GM23338 (cell line): ENCODE measurements around the gene NIPAL4. TPM values are rescaled to one million over a fixed set of nuclear protein-coding genes. Genes with fewer than 3 reads are reported as not detected.

Experiments
- ATAC-seq: fragments of 200-7000 bp; cut with Tn5 transposase; 3 replicates; pipeline ENCODE4 v1.9.1; 2020
- DNase-seq: peaks from one replicate; pipeline ENCODE4 v3.0.0-alpha.2; 2015; ENCODE audit warnings: low spot score
- H2AFZ ChIP-seq: fragments of 200-600 bp; sonication (generic); 2 replicates; pipeline ENCODE4 v1.8.0; 2016; ENCODE audit warnings: antibody characterized with exemption, mild to moderate bottlenecking, moderate library complexity
- H3F3A ChIP-seq: fragments of 200-600 bp; sonication (generic); replicated peaks from 2 replicates; pipeline ENCODE4 v1.8.0; 2017; ENCODE audit warnings: antibody characterized with exemption, mixed run types, low read depth
- H3K27ac ChIP-seq: fragments of 200-600 bp; sonication (generic); 2 replicates; pipeline ENCODE4 v1.6.1; 2016; ENCODE audit warnings: low read depth
- H3K27me3 ChIP-seq: fragments of 200-600 bp; sonication (generic); 2 replicates; pipeline ENCODE4 v1.8.0; 2016; ENCODE audit warnings: mild to moderate bottlenecking, mixed run types, moderate library complexity; ENCODE audit not compliant: insufficient read depth
- H3K36me3 ChIP-seq: fragments of 200-600 bp; sonication (generic); 2 replicates; pipeline ENCODE4 v1.8.0; 2016; ENCODE audit warnings: mild to moderate bottlenecking; ENCODE audit not compliant: insufficient read depth
- H3K4me1 ChIP-seq: fragments of 200-600 bp; sonication (generic); 2 replicates; pipeline ENCODE4 v1.8.0; 2016; ENCODE audit warnings: mild to moderate bottlenecking, moderate library complexity; ENCODE audit not compliant: insufficient read depth
- H3K4me2 ChIP-seq: fragments of 200-600 bp; sonication (generic); 2 replicates; pipeline ENCODE4 v1.7.1; 2017; ENCODE audit warnings: mixed run types
- H3K4me3 ChIP-seq: fragments of 200-600 bp; sonication (generic); 2 replicates; pipeline ENCODE4 v1.6.1; 2016; ENCODE audit warnings: mixed run types
- H3K79me2 ChIP-seq: fragments of 200-600 bp; sonication (generic); replicated peaks from 2 replicates; pipeline ENCODE4 v1.8.0; 2017; ENCODE audit warnings: mild to moderate bottlenecking; ENCODE audit not compliant: insufficient read depth
- H3K9me2 ChIP-seq: fragments of 200-600 bp; sonication (generic); 2 replicates; pipeline ENCODE4 v1.8.0; 2017; ENCODE audit not compliant: insufficient read depth
- H4K20me1 ChIP-seq: fragments of 200-600 bp; sonication (generic); replicated peaks from 2 replicates; pipeline ENCODE4 v1.8.0; 2017; ENCODE audit warnings: mild to moderate bottlenecking; ENCODE audit not compliant: insufficient read depth
- H3K27ac Mint-ChIP-seq: 2 replicates; pipeline ENCODE4 v1.8.0; 2020; ENCODE audit warnings: inconsistent platforms, mild to moderate bottlenecking, moderate library complexity, mixed read lengths
- H3K27me3 Mint-ChIP-seq: 3 replicates; pipeline ENCODE4 v1.8.0; 2022; ENCODE audit warnings: low read depth, mild to moderate bottlenecking, moderate library complexity, mixed read lengths, inconsistent platforms; ENCODE audit not compliant: insufficient read depth, poor library complexity
- H3K36me3 Mint-ChIP-seq: 3 replicates; pipeline ENCODE4 v1.8.0; 2021; ENCODE audit warnings: low read depth, mild to moderate bottlenecking, inconsistent platforms, moderate library complexity, mixed read lengths
- H3K4me1 Mint-ChIP-seq: 3 replicates; pipeline ENCODE4 v1.8.0; 2020; ENCODE audit warnings: mild to moderate bottlenecking, inconsistent platforms, mixed read lengths
- H3K4me3 Mint-ChIP-seq: 3 replicates; pipeline ENCODE4 v1.8.0; 2021; ENCODE audit warnings: moderate library complexity, mild to moderate bottlenecking, inconsistent platforms, mixed read lengths
- H3K9me3 Mint-ChIP-seq: 3 replicates; pipeline ENCODE4 v1.8.0; 2020; ENCODE audit warnings: moderate library complexity, mild to moderate bottlenecking, inconsistent platforms, mixed read lengths
- JUNB ChIP-seq: IDR thresholded peaks from one replicate; pipeline ENCODE4 v1.6.1; 2016; ENCODE audit warnings: antibody characterized with exemption; ENCODE audit not compliant: unreplicated experiment
- POLR2AphosphoS5 ChIP-seq: IDR thresholded peaks from 2 replicates; pipeline ENCODE4 v1.6.1; 2016; ENCODE audit warnings: antibody characterized with exemption, low read depth
- REST ChIP-seq: IDR thresholded peaks from one replicate; pipeline ENCODE4 v1.6.1; 2018; ENCODE audit warnings: antibody characterized with exemption; ENCODE audit not compliant: unreplicated experiment
- STAT1 ChIP-seq: IDR thresholded peaks from one replicate; pipeline ENCODE4 v1.6.1; 2016; ENCODE audit warnings: antibody characterized with exemption; ENCODE audit not compliant: unreplicated experiment
- ZNF331 ChIP-seq: fragments of 250-450 bp; sonication (Bioruptor Pico); IDR thresholded peaks from 2 replicates; pipeline ENCODE4 v1.5.0; 2020; ENCODE audit warnings: low read depth, mild to moderate bottlenecking, moderate library complexity
- polyA plus RNA-seq: library from polyadenylated mRNA; unstranded; fragments of >200 nt; fragmentation: Nextera tagmentation; extraction: Ambion mirVana; gene quantifications from 2 replicates; pipeline ENCODE4 v1.2.1, GENCODE V29; 2016
- total RNA-seq: library from RNA; depleted of rRNA; stranded (reverse); fragments of >200 nt; shearing (Covaris generic); gene quantifications from 2 replicates; pipeline ENCODE4 v1.2.3, GENCODE V29; 2014
- TF ChIP-seq, protein P1 (sequence below), 2 experiments: fragments of 200-600 bp in 1 of 2; sonication (generic) in 1 of 2; conservative IDR thresholded peaks; 2 replicates each; pipeline versions ENCODE4 v1.5.1 to v1.6.1; 2016 to 2017; ENCODE audit warnings: antibody characterized with exemption in 2 of 2, low read depth in 2 of 2, mild to moderate bottlenecking in 2 of 2, moderate library complexity in 1 of 2
- TF ChIP-seq, protein P2 (sequence below): fragments of 250-450 bp; sonication (Bioruptor Pico); IDR thresholded peaks from 2 replicates; pipeline ENCODE4 v1.5.0; 2020; ENCODE audit warnings: mild to moderate bottlenecking, moderate library complexity

Gene NIPAL4
- total and polyA plus RNA-seq, 2 experiments from 2014 or later, result 0.21 TPM; not detected in 1

- ATAC-seq, result no peak
- H3K4me2 ChIP-seq, result no peak overlapping the region
- Mint-ChIP-seq H3K9me3 (no peaks in the 10 kb centered on the region), H3K27ac (no peak overlapping the region), H3K4me1 (no peaks in the 10 kb centered on the region), H3K27me3 (no peaks in the 10 kb centered on the region), H3K4me3 (no peak overlapping the region), H3K36me3 (no peaks in the 10 kb centered on the region)
- no peak overlapping the region for H2AFZ ChIP-seq
- H3K27me3 ChIP-seq, result no peaks in the 10 kb centered on the region
- H3K4me1 ChIP-seq, result no peaks in the 10 kb centered on the region
- no peaks in the 10 kb centered on the region for H3K36me3 ChIP-seq
- TF ChIP-seq, protein P1, sequence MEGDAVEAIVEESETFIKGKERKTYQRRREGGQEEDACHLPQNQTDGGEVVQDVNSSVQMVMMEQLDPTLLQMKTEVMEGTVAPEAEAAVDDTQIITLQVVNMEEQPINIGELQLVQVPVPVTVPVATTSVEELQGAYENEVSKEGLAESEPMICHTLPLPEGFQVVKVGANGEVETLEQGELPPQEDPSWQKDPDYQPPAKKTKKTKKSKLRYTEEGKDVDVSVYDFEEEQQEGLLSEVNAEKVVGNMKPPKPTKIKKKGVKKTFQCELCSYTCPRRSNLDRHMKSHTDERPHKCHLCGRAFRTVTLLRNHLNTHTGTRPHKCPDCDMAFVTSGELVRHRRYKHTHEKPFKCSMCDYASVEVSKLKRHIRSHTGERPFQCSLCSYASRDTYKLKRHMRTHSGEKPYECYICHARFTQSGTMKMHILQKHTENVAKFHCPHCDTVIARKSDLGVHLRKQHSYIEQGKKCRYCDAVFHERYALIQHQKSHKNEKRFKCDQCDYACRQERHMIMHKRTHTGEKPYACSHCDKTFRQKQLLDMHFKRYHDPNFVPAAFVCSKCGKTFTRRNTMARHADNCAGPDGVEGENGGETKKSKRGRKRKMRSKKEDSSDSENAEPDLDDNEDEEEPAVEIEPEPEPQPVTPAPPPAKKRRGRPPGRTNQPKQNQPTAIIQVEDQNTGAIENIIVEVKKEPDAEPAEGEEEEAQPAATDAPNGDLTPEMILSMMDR (conservative IDR thresholded peaks at IDR 0.05; ENCODE audit: low read depth in 2 of 2), result no peak
- TF ChIP-seq, protein P2, sequence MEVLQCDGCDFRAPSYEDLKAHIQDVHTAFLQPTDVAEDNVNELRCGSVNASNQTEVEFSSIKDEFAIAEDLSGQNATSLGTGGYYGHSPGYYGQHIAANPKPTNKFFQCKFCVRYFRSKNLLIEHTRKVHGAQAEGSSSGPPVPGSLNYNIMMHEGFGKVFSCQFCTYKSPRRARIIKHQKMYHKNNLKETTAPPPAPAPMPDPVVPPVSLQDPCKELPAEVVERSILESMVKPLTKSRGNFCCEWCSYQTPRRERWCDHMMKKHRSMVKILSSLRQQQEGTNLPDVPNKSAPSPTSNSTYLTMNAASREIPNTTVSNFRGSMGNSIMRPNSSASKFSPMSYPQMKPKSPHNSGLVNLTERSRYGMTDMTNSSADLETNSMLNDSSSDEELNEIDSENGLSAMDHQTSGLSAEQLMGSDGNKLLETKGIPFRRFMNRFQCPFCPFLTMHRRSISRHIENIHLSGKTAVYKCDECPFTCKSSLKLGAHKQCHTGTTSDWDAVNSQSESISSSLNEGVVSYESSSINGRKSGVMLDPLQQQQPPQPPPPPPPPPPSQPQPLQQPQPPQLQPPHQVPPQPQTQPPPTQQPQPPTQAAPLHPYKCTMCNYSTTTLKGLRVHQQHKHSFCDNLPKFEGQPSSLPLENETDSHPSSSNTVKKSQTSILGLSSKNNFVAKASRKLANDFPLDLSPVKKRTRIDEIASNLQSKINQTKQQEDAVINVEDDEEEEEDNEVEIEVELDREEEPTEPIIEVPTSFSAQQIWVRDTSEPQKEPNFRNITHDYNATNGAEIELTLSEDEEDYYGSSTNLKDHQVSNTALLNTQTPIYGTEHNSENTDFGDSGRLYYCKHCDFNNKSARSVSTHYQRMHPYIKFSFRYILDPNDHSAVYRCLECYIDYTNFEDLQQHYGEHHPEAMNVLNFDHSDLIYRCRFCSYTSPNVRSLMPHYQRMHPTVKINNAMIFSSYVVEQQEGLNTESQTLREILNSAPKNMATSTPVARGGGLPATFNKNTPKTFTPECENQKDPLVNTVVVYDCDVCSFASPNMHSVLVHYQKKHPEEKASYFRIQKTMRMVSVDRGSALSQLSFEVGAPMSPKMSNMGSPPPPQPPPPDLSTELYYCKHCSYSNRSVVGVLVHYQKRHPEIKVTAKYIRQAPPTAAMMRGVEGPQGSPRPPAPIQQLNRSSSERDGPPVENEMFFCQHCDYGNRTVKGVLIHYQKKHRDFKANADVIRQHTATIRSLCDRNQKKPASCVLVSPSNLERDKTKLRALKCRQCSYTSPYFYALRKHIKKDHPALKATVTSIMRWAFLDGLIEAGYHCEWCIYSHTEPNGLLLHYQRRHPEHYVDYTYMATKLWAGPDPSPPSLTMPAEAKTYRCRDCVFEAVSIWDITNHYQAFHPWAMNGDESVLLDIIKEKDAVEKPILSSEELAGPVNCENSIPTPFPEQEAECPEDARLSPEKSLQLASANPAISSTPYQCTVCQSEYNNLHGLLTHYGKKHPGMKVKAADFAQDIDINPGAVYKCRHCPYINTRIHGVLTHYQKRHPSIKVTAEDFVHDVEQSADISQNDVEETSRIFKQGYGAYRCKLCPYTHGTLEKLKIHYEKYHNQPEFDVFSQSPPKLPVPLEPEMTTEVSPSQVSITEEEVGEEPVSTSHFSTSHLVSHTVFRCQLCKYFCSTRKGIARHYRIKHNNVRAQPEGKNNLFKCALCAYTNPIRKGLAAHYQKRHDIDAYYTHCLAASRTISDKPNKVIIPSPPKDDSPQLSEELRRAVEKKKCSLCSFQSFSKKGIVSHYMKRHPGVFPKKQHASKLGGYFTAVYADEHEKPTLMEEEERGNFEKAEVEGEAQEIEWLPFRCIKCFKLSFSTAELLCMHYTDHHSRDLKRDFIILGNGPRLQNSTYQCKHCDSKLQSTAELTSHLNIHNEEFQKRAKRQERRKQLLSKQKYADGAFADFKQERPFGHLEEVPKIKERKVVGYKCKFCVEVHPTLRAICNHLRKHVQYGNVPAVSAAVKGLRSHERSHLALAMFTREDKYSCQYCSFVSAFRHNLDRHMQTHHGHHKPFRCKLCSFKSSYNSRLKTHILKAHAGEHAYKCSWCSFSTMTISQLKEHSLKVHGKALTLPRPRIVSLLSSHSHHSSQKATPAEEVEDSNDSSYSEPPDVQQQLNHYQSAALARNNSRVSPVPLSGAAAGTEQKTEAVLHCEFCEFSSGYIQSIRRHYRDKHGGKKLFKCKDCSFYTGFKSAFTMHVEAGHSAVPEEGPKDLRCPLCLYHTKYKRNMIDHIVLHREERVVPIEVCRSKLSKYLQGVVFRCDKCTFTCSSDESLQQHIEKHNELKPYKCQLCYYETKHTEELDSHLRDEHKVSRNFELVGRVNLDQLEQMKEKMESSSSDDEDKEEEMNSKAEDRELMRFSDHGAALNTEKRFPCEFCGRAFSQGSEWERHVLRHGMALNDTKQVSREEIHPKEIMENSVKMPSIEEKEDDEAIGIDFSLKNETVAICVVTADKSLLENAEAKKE (CRISPR knock-in tag), result no peak
- TF ChIP-seq POLR2AphosphoS5, result no peak
- H3K27ac ChIP-seq, result no peak overlapping the region
- H4K20me1 ChIP-seq, result no peaks in the 10 kb centered on the region
- no peaks in the 10 kb centered on the region for H3F3A ChIP-seq
- H3K4me3 ChIP-seq, result no peak overlapping the region
- H3K9me2 ChIP-seq, result no peaks in the 10 kb centered on the region
- H3K79me2 ChIP-seq, result no peaks in the 10 kb centered on the region
- no peak for DNase-seq
Observed at GRCh38 chr5:157450024-157450423, 10.0 kb upstream of the NIPAL4 start.

GRCh38 chr5:157451806-157452205, 8.2 kb upstream of the NIPAL4 start:
- no peak overlapping the region for H3K4me2 ChIP-seq
- H3K79me2 ChIP-seq, result no peaks in the 10 kb centered on the region
- H3K4me1 Mint-ChIP-seq, result no peaks in the 10 kb centered on the region
- no peak overlapping the region for H3K27ac ChIP-seq
- H3K4me1 ChIP-seq, result no peaks in the 10 kb centered on the region
- no peaks in the 10 kb centered on the region for H3K27me3 Mint-ChIP-seq
- no peaks in the 10 kb centered on the region for H3F3A ChIP-seq
- H3K9me2 ChIP-seq, result no peaks in the 10 kb centered on the region
- no peaks in the 10 kb centered on the region for H3K36me3 Mint-ChIP-seq
- H2AFZ ChIP-seq, result no peak overlapping the region
- H3K27me3 ChIP-seq, result no peaks in the 10 kb centered on the region
- H3K27ac Mint-ChIP-seq, result no peak overlapping the region
- no peaks in the 10 kb centered on the region for H3K36me3 ChIP-seq
- H3K9me3 Mint-ChIP-seq, result no peaks in the 10 kb centered on the region
- H3K4me3 Mint-ChIP-seq, result no peak overlapping the region
- no peak overlapping the region for H3K4me3 ChIP-seq
- no peaks in the 10 kb centered on the region for H4K20me1 ChIP-seq
- no peak; the same call in 2 of the 3 replicates for ATAC-seq
- peak; percentile 32 for DNase-seq
- no peak for TF ChIP-seq JUNB
- TF ChIP-seq ZNF331 (CRISPR knock-in tag), result no peak
- TF ChIP-seq REST, result no peak
- no peak for TF ChIP-seq STAT1
- TF ChIP-seq, protein P1 (conservative IDR thresholded peaks at IDR 0.05; ENCODE audit: low read depth in 2 of 2), result no peak
